ENCODE results near the gene ADIG.

GRCh38 chr20:38554986-38555385 lies 26.0 kb upstream of the ADIG start:
- TF ChIP-seq EZH2phosphoT487 (IDR thresholded peaks at IDR 0.05; ENCODE audit: insufficient read depth, low read depth): no peak
- no peak for TF ChIP-seq EZH2 (IDR thresholded peaks at IDR 0.05; ENCODE audit: insufficient read depth, poor library complexity, severe bottlenecking)
